Stimulated activated naive CD4-positive, alpha-beta T cell (primary cell): ENCODE data around the gene PHF19.
A peak's percentile ranks its signal among the peaks of the same experiment; 100 is the strongest.

Experiments used
- DNase-seq, 6 experiments: peaks; one replicate each; lab custom pipeline; 2025; lab: John Stamatoyannopoulos, UW

Gene PHF19

DNA sequence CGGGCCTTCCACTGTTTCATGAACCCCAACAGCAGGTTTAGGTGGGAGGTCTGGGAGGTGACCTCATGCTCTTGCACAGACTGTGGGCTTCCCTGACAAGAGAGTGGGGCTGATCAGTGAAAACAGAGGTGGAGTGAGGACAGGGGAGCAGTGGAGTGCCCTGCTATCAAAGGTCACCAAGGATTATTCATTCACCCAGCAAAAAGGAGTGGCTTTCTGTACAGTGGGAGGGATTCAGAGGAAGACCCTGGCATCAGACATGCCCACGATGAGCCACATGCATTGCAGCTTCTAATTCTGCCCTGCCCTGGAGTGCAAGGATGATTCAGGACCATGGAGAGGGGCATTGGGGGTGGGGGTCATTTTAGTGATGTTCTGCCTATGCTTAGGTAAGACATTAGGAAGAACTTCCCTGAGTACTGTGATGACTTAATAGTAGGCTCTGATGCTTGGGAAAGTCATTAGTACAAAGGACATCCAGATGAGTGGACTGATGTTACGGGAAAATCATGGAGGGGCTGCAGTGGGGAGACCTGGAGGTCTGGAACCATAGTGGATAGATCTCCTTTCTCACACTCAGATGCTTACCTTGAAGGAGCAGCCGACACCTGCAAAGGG is 36.8 kb upstream of the PHF19 start:
- DNase-seq: peak in 5 of 6 experiments; percentile 14 to 34 (median 28)

DNA sequence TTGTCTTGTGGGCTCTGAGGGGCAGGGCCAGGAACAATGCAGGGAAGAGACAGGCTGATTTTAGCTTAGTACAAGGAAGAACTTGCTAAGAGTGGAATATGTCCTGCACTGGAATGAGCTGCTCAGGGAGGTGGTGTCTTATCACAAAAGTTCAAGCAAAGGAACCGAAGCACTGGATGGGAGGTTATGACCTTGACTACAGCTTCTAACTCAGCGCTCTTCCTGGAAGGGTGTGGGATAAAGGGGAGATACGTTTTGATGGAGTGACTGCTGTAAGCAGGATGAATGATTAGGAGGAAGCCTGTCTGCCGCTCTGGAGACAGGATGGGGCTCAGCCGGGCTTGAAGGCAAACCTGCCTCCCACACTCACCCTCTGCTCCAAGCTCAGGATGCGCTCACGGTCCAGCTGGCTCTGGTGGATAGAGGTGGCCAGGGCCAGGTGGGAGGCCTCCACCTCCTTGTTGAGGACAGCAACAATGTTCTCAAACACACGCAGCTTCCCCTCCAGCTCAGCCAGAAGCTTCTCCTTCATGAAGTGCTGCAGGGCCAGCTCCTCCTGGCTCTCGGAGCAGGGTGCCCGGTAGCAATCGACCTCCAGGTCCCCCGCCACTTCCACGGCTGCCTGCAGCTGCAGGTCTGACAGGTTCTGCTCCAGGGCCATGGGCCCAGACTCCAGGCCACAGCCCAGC is 36.1 kb upstream of the PHF19 start:
- DNase-seq: no peak

- no peak for DNase-seq
These were observed 34.4 kb upstream of the PHF19 start for GRCh38 chr9:120911295-120911837.

GRCh38 chr9:120910643-120911042 is 33.7 kb upstream of the PHF19 start:
- DNase-seq: no peak

GRCh38 chr9:120909904-120910303 is 32.9 kb upstream of the PHF19 start:
- peak in 3 of 6 experiments; percentile 22 to 37 (median 30) for DNase-seq

DNA sequence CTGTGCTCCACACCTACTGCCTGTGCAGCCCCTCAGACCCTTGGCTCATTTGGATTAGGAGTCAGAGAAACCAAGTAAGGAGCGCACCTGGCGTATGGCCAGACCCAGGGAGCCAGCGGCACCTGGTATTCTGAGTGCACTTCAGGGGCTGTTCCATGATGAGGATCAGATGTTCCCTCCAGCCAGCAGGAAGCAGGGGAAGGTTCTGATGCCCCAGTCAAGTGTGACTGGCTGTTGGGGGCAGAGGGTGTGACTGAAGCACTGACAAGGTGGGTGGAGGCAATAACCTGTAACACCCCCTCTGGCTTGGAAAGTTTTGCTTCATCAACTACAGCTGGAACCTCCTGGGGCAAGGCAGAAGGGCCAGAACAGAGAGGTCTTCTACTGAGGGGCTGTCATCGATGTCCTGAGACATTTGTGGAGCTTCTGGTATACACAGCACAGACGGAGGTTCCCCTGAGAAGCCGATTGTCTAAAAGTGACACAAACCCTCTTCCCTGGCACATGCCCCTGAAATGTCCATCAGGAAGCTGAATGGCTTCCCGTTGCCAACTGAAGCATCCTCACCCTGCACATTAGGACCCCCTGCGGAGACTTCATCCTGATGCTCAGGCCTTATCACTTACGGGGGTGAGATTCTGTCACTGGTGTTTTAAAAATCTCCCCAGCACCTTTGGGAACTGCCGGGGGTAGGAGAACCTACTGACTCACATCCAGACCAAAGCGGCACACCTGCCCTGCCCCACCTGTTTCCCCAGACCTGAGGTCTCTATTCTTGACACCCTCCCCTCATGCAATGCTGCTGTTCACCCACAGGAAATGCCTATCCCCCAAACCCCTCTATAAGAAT is 28.6 kb upstream of the PHF19 start:
- DNase-seq: peak in 4 of 6 experiments; percentile 16 to 46 (median 19)

DNA sequence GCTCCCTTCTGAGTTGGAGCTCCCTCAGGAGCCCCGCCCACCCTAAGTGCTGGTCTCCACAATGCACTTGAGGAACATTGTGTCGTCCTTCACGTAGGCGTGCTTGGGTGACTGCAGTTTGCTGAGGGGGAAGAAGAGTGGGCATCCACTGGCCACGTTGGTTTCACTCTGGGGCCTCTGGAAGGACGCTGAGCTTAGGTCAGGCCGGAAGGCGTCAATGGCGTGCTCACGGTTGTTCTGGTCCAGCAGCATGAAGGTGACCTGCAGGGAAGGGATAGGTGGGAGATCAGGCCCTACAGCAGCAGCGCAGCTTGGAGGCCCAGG is 28.0 kb upstream of the PHF19 start:
- no peak for DNase-seq

- DNase-seq: peak; percentile 61 to 82 (median 78)
These were observed 27.3 kb upstream of the PHF19 start for GRCh38 chr9:120904061-120904977.

DNA sequence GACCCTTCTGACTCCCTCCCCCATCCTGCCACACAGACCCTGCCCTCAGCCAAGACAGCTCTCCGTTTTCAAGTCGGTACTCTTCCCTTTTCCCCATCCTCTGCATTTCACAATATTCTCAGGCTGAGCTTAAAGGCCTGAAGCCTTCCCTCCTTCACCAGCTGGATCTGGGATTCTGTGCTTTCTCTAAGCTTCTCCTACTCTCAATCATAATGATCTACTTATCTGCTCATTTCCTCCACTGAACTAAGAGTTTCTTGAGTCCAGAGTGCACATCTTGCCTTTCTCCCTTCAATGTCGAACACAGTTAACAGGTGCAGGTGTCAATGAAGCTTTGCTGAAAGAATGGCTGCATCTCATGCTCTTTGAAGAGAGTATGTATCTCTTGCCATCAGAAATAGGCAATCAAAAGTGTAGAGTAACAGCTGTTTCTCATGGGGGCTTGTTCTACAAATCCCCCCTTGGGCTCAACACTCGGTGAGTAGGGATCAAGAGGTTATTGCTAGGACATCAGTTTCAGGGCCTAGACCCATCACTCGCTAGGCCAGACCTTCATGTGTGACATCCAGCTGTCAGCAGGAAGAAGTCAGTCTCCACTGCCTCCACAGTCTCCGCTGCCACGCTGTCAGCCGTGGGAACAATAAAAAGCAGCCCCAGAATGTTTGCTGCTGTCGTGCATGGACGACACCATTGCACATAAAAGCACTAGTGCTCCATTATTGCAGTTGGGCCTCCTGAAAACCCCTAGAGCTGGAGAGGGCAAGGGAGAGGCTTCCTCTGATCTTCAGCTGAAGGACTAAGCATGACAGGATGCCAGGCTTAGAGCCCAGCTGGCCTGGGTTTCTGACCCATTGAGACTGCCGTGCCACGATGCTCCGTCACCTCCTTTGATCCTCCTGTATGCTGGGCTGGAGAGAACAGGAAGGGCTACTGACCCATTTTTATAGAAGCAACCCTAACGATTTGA is 25.9 kb upstream of the PHF19 start:
- peak in 2 of 6 experiments; percentile 13 to 41 for DNase-seq

DNA sequence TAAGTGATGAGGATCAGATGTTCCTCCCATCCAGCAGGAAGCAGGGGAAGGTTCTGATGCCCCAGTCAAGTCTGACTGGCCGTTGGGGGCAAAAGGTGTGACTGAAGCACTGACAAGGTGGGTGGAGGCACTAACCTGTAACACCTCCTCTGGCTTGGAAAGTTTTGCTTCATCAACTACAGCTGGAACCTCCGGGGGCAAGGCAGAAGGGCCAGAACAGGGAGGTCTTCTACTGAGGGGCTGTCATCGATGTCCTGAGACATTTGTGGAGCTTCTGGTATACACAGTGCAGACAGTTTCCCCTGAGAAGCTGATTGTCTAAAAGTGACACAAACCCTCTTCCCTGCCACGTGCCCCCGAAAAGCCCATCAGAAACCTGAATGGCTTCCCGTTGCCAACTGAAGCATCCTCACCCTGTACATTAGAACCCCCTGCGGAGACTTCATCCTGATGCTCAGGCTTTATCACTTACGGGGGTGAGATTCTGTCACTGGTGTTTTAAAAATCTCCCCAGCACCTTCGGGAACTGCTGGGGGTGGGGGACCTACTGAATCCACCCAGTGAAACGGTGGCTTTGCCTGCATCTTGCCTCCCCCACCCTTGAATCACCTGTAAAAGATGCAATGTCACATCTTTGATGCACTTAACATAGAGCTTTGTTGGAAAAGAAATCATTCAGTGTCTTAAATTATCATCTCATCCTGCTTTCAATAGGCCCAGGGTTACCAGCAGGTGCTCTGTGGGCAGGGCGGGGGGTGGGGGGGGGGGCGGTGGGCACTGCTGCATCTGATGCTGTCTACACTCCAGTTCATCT is 25.0 kb upstream of the PHF19 start:
- DNase-seq: no peak

DNA sequence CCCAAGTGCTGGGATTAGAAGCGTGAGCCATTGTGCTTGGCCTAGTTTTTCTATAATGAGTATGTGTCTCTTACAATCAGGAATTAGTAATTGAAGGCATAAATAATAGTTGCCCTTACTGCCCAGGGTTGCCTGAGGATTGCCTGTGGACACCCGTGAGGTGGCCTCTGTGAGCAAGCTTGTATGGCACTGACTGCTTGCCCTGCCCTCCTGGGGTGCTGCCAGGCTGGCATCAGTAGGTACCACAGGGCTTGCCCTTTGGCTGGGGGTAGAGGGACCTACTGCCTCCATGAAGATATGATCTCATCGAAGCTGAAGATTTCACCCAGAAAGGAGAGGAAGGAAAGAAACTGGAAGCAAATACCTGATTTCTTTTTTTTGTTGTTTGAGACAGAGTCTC is 23.8 kb upstream of the PHF19 start:
- no peak for DNase-seq

- no peak for DNase-seq
These were observed 22.6 kb upstream of the PHF19 start for GRCh38 chr9:120899490-120900068.

DNA sequence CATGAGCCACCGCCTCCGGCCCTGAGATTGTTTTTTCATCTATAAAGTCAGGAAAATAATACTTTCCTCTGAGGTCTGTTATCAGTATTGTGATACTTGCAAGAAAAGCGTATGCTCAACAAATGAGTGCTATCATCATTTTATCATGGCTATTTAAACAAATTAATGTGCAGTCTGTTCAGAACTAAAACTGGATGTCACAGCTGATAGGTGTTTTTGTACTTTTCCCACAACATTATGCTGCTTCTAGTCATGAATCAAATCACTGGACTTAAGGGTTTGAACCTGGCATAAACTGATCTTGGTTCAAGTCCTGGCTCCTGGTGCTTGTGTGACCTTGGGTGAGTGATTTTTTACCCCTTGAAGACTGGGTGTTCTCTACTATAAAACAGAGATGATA is 21.4 kb upstream of the PHF19 start:
- no peak for DNase-seq

DNA sequence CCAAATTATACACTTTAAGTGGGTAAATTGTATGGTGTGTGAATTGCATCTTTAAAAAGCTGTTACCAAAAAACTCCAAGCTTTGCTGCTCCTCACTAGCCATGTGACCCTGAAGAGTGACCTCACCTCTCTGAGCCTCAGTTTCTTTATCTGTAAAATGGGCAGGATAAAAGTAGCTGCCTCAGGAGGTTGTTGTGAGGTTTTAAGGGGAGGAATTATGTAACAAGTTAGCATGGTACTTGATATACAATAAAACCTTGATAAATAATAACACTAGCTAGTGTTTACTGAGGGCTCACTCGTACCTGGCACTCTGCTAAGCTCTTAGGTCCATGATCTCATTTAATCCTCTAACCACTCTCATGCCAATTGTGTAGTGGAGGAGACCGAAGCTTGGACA is 19.0 kb upstream of the PHF19 start:
- no peak for DNase-seq

GRCh38 chr9:120894321-120895148 is 17.5 kb upstream of the PHF19 start:
- no peak for DNase-seq

- no peak for DNase-seq
These were observed 16.8 kb upstream of the PHF19 start for GRCh38 chr9:120893611-120894307.

DNA sequence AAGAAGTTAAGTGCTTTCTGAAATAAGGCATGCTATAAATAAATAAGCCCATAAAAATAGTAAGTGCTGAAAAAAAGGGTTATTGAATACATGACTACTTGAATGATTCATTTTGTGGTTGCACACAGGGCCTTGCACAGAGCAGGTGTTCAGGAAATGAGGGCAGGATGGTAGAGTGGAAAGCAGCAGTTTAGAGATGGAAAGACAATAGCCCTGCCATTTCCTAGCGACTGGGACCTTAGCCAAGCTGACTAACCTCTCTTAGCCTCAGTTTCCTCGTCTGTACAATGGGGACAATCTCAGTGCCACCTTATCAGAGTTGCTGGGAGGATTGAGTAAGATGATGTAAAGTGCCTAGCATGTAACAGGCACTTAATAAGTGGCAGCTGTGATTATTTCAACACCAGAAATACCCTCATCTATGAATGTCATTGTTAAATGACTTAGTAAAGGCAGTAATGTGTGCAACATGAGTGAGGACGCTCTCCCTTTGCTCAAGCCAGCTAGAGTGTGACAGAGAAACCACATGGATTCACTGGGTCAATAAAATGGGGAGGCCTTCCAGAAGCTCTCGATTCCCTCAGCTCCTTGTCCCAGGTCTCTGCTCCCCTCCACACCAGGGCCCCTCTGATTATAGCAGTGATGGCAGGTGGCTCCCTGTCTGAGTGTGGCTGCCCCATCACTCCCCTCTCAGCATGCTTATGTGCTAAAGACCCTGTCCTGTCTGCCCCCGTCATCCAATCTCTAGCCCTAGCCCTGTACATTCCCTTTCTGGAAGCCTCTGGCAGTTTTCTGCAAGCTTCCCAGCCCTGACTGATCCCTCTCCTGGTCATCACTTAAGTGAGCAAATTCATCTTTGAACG is 16.0 kb upstream of the PHF19 start:
- DNase-seq: peak in 5 of 6 experiments; percentile 42 to 64 (median 48)
